HG02870 (cell line): ENCODE results near the gene EXOSC5.
"Not testable (repeated sequence)": the region's sequence is repeated elsewhere in the genome, so short reads cannot be mapped to it uniquely, and the experiment has no call there.

ENCODE experiments used
- ATAC-seq: cut with Tn5 transposase; IDR thresholded peaks from one replicate; pipeline ENCODE4 v1.9.1; 2021; ENCODE audit warnings: mild to moderate bottlenecking, moderate library complexity; ENCODE audit not compliant: unreplicated experiment

EXOSC5 gene

DNA sequence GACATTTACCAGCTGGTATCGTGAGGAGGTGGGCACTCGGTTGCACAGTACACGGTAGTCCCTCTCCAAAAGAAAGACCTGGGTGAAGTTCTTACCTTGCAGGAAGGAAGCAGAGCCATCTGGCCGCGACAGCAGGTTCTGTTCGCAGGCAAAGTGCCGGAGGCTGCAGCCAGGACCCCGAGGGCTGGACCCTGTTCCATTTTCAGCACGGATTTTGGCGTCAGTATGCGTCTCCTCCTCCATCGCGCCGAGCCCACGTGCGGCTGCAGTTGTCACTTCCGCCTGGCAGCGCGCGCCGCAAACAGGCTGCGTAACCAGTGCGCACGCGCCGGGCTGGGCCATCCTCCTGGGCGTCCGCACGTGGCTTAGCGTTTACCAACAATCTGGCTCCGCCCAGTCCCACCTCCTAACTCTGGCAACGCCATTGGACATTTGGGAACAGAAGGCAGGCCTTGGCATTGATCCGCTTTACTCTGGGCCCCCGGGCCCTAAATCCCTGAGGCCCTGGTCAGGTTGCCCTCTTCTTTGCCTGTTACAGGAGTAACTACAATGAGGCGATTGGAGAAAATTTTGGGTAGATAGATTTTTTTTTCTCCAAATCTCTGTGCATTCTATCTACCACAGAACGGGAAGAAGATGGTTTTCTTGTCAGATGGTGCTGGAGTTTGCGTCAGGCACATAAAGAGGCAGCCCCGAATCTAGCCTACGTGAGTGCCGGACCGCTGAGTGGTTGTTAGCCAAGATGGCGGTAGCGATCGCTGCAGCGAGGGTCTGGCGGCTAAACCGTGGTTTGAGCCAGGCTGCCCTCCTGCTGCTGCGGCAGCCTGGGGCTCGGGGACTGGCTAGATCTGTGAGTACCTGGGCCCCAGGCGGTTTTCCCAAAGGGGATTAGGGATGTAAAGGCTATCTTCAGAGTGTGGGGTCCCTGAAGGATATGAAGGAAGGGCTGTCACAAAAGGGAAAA is at the start of gene EXOSC5, which contains the start of gene BCKDHA:
TSS of gene EXOSC5 (minus strand) at position 274 of the 964 bp plus-strand sequence. CDS start at position 243, 31 bp downstream.
TSS of gene BCKDHA (plus strand) at position 733 of the 964 bp plus-strand sequence. CDS start at position 743, 10 bp downstream.
- peak; percentile 93 for ATAC-seq

DNA sequence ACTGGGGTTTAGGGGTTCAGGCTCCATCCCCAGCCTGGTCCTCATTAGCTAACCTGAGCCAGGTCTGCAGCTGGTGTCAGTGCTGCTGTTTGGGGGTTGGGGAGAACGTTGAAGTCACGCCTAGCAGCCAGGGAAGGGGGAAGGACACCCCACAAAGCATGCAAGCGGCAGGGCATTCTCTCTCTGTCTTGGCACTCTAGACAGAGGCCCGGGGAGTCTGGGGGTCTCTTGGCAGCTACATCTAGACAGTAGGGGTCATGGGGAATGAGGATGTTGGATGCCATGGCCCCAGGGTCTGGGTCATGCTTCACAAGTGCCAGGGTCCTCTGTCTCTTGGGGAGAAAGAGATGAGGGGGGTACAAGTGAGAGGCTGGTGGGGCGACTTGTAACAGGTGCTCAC is 48.4 kb upstream of the EXOSC5 start:
- no peak for ATAC-seq

DNA sequence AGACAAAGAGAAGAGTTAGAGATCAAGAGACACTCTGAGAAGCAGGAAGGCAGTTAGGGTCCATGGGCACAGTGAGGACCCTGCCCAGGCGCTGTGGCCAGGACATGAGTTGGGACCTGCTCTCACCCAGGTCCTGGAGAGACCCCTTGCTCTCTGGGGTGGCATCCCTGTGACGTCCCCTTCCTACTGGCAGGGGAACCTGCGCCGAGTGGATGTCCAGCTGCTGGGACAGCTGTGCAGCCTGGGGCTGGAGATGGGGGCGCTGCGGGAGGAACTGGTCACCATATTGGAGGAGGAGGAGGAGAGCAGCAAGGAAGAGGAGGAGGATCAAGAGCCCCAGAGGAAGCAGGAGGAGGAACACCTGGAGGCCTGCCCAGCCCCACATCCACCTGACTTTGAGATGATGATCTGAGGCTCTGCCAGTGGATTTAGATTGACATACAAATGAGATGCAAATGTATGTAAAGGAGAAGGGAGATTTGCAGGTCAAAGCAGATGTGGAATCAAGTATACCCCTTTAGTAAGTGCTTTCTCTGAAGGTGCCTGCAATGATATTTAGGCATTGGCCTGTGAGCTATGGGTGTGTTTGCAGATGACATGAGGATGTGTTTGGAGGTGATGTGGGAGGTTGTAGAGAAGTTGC is 46.8 kb upstream of the EXOSC5 start:
- ATAC-seq = no peak

DNA sequence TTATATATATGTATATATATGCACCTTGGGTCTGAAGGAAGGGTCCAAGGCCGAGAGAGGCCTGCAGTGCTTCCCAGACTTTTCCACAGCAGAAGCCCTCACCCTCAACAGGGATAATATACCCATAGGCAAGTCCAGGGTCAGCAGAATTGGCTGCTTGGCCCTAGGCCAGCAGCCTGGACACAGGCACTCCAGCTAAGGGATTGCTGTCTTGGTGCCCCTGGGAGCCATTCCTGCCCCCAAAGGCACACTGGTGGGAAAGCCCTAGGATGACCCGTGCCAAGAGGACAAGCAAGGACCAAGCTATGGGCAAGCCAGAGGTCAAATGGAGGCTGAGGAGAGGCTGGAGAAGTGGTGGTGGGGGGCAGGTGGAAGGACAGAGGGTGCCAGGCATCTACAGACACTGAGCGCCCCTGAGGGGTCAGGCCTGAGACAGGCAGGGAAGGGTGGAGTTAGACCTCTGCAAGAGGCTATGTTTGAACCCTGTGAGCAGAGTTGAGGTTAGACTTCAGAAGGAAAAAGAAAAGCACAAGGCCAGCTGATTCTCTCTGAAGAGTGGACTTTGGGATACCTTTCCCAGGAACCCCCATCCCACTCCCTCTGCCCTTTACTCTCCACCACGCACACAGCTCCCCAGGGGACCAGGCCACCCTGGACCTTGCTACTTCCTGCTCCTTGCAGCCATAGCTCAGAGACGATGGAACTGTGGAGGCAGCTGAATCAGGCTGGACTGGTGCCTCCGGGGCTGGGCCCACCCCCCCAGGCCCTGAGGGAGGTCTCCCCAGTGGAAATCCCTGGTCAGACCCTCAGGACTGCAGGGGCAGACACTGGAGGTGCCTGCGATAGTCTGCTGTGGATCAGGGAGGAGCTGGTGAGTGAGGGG is 45.6 kb upstream of the EXOSC5 start, which contains the start of gene ERICH4:
TSS of gene ERICH4 (plus strand) at position 684 of the 883 bp plus-strand sequence. CDS start at position 698, 14 bp downstream.
- no peak for ATAC-seq

DNA sequence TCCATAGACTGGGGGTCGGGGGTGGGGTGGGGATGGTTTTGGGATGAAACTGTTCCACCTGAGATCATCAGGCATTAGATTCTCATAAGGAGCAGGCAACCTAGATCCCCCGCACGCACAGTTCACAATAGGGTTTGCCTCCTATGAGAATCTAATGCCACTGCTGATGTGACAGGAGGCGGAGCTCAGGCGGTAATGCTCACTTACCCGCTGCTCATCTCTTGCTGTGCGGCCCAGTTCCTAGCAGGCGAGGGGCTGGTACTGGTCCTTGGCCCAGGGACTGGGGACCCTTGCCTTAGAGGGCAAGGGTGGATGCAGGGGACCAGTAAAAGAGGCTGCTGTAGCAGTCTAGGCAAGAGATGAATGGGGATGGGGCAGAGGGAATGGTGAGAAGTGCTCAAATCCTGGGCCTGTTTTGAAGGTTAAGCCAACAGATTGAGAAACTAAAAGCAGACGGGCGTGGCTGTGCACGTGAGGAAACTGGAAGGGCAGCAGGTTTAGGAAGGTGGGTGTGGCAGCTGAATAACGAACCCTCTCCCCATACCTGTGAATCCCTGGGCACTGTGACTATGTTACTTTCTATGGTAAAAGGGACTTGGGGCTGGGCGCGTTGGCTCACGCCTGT is 44.3 kb upstream of the EXOSC5 start:
- no peak for ATAC-seq

DNA sequence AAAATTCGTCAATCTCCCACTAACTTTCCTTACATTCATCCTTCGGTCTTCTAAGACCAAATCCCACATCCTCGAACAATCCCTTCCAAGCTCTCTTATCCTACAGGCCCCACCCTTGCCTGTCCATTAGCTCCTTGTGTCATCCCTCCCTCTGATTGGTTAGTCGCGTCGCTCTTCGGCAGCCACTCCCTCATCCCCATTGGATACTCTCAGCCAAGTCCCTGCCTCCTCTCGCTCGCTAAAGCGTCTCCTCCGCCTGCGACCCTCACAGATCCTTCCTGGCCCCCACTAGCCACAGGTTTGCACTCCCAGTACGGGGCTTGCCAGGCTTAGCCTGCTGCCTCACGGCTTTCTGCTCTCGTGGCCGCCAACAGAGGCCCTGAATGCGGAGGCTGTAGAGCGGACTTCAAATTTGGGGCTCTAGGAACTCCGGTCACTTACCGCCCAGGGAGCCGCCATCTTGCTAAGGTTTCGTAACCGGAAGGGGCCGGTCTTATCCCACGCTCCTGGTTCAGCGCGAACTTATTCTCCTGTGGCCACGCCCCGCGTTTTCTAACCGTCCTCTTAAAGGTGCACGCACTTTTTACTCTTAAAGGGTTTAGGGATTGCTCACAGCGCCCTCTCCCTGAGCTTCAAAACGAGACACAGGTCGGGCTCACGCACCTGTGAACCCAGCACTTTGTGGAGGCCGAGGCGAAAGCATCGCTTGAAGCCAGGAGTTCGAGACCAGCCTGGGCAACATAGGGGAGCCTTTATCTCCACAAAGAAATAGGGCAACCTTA is 42.5 kb upstream of the EXOSC5 start, which contains the start of gene DMAC2:
TSS of gene DMAC2 (minus strand) at position 472 of the 782 bp plus-strand sequence. CDS start at position 459, 13 bp downstream.
- ATAC-seq = peak; percentile 92

DNA sequence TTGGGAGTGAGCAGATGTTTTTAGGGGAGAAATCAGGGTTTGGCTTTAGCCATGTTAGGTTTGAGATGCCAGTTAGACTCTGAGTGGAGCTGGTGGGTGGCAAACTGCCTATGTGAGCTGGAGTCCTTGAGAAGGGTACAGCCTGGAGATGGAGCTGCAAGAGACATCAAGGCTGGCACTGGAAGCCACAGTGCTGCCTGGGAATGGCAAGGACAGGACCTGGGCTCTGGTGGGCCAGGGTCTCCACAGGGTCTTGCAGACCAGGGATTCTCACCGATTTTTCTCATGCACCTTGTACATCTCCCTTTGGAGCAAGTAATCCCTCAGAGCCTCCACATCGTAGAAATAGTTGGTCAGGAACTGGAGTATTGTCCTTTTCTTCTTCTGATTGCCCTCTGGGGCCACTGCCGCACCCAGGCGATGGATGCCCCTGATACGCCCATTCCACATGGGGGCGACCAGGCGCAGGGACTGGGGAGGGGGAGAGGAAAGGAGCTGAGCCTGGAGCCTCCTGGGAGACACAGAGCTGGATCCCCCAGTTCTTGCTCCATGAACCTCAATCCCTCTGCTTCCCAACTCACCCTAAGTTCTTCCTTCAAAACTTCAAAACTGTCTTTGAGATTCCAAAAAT is 40.9 kb upstream of the EXOSC5 start:
- no peak for ATAC-seq

DNA sequence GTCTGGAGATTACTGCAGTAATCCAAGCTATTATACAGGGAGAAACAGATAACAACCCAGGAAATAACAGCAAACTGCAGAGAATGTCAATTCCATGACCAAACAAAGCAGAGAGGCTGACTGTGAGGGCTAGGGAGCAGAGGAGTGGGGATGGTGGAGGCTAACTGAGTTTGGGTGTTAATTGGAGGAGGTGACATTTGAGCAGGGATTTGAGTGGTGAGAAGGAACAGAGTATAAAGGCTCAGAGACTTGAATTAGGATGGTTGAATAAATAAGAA is 39.5 kb upstream of the EXOSC5 start:
- no peak for ATAC-seq

DNA sequence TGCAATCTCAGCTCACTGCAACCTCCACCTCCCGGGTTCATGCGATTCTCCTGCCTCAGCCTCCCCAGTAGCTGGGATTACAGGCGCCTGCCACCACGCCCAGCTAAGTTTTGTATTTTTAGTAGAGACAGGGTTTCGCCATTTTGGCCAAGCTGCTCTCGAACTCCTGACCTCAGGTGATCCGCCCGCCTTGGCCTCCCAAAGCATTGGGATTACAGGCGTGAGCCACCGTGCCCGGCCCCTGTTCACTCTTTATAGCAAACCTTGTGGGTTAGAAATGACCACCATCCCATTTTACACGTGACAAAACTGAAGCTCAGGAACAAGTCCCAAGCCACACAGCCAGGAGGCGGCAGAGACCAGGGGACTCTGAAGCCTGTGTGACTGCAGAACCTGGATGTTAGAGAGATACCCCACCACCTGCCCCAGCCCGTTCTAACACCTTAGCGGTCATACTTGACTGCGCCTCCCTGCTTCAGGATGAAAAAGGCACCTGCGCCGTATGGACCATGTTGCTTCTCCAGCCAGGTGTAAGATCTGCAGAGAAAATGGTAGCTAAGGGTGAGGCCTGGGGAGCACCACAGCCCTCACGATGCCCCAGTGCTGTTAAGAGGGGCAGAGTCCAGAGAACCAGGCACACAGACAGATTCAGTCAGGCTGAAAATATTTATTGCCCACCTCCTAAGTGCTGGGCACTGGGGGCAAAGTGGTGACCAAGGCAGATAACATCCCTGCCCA is 38.9 kb upstream of the EXOSC5 start:
- no peak for ATAC-seq

DNA sequence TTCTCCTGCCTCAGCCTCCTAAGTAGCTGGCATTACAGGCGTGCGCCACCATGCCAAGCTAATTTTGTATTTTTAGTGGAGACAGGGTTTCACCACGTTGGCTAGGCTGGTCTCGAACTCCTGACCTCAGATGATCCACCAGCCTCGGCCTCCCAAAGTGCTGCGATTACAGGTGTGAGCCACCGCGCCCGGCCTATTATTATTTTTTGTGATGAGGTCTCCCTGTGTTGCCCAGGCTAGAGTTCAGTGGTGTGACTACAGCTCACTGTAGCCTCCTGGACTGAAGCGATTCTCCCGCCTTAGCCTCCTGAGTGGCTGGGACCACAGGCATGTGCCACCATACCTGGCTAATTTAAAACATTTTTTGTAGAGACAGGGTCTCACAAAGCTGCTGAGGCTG is 38.2 kb upstream of the EXOSC5 start:
- not testable (repeated sequence) for ATAC-seq

DNA sequence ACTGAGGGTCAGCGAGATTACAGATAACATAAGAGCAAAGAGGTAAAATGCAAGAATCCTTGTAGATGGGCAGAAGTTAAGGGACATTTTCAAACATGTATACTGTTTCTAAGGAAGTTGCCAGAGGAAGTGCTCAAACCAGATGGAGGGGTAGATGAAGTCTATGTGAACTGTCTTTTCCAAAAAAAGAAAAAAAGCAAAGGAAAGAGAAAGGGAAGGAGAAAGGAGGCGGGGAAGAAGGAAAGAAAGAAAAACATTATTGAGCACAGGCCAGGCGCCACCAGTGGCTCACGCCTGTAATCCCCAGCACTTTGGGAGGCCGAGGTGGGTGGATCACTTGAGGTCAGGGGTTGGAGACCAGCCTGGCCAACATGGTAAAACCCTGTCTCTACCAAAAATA is 37.3 kb upstream of the EXOSC5 start:
- no peak for ATAC-seq

DNA sequence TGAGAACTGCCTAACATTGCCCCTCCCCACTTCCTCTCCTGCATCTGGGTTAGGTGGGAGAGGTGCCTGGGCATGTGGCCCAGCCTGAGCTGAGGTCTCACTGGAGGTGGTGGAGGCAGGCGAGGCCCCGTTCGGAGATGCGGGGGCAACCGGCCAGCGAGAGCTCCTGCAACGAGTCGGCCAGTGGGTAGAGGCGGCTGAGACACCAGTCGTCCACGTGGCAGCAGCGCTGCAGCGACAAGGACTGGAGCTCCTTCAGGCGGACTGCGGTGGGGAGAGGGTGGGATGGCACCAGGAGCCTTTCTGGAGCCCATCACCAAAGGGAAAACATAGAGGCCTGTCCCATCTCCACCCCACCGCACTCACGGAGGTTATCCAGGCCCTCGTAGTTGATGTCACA is 36.0 kb upstream of the EXOSC5 start:
- ATAC-seq = no peak

DNA sequence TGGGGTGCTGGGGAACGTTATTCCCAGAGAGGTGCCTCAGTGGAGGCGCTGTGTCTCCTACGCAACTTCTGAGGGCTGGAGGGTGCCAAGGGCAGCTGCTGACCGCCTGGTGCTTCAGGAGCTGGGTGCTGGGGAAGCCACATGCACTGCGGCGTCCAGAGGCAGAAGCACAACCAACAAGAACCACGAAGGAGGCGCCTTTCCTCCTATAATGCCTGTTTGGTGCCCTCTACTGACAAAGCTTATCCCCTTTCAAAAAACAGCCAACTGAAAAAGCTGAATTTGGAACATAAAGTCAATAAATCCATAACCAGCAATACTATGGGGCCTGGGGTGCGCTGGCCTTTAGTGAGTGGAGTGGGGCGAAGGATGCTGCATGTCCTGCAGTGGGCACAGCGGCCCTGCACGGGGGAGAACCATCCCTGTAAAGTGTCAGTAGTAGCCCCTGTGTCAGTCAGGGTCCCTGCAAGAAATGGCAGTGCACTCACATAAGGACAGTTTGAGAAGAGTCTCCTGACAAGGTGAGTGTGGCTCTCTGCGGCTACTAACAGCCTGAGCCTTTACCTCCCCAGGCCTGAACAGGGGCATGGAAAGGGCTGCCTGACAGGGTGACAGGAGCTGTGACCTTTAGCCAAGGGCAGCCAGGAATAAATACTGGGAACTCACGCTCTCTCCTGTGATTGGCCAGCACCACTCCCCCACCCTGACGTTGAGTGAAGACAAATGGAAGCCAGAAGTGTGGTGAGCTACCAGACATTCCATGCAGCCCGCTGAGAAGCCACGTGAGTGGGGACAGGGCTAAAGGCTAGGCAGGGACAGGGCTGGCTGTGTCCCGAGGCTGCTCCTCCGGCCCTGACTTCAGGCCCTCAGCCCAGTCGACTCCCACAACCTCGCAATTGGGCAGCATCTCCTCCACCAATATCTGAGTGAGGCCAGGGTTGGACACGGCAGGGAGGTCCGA is 34.5 kb upstream of the EXOSC5 start:
- ATAC-seq = no peak

DNA sequence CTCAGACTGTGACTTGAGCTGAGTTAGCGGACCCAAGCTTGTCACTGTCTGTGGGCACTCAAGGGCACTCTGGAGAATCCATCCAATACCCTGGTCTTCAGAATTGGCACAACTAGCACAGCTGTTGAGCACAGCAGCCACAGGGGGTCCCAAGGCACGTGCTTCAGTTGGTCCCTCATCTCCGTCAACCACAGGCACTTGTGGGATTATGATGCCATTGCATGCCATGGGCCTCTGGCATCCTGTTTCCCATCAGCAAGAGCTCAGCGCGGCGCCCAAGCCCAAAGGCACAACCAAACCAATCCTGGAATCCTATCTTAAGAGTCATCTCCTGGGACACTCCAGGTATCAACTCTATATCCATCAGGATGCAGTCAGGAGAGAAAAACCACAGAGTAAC is 33.8 kb upstream of the EXOSC5 start:
- no peak for ATAC-seq

DNA sequence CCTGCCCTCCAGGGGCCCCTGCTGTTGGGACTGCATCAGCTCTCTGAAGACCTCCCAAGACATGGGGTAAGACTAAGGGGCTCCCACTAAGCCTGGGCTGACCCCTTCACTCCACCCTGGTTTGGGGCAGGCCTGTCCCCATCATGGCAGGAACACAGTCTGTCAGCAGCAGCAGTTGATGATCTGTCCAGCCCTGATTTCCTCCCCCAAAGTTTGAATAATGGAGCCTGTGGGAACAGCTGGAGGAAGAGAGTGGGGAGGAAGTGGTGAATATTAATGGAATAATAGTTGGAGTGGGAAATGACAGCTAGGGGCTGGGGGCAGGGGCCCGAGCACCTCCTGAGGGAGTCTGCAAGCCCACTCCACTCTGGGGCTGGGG is 31.3 kb upstream of the EXOSC5 start:
- ATAC-seq = no peak

DNA sequence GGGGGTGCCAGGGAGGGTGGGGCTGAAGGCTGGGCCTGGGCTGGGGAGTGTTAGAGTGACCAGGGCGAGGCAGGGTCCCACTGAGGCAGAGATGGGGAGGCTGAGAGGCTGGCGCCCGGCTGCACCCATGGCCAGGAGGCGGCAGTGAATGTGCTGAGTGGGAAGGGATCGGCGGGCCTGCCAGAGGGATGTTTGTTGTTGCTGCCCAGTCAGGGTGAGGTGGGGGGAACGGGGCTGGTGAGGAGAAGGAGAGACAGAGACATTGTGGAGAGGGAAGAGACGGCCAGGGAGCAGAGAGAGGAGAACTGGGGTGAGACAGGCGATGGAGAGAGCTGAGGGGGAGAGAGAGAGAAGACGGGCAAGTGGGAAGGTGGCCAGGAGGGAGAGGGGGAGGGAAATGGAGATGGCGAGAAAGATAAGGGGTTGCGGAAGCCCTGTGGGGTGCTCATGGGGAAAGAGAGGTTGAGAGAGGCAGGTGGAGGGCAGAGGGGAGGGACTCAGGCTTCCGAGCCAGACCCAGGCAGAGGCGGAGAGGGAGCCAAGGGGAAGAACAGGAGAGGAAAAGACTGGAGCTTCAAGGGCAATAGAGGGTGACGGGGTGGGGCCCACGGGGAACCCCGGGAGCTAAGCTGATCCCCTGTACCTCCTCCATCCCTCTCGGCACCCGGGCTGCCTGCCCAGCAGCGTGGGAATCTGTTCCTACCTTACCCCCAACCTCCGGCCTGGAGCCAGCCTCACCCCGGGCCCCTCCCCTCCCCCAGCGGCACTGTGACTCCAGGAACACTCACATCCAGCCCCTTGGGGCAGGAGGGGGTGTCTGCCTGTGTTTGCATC is 30.7 kb upstream of the EXOSC5 start:
- ATAC-seq = no peak
